GM23338 (cell line): ENCODE results near the gene OR1C1. TPM values are rescaled to one million over a fixed set of nuclear protein-coding genes. Genes with fewer than 3 reads are reported as not detected.

Source experiments
- ATAC-seq: fragments of 200-7000 bp; cut with Tn5 transposase; 3 replicates; pipeline ENCODE4 v1.9.1; 2020
- DNase-seq: peaks from one replicate; pipeline ENCODE4 v3.0.0-alpha.2; 2015; ENCODE audit warnings: low spot score
- H2AFZ ChIP-seq: fragments of 200-600 bp; sonication (generic); 2 replicates; pipeline ENCODE4 v1.8.0; 2016; ENCODE audit warnings: antibody characterized with exemption, mild to moderate bottlenecking, moderate library complexity
- H3F3A ChIP-seq: fragments of 200-600 bp; sonication (generic); replicated peaks from 2 replicates; pipeline ENCODE4 v1.8.0; 2017; ENCODE audit warnings: antibody characterized with exemption, mixed run types, low read depth
- H3K27ac ChIP-seq: fragments of 200-600 bp; sonication (generic); 2 replicates; pipeline ENCODE4 v1.6.1; 2016; ENCODE audit warnings: low read depth
- H3K27me3 ChIP-seq: fragments of 200-600 bp; sonication (generic); 2 replicates; pipeline ENCODE4 v1.8.0; 2016; ENCODE audit warnings: mild to moderate bottlenecking, mixed run types, moderate library complexity; ENCODE audit not compliant: insufficient read depth
- H3K36me3 ChIP-seq: fragments of 200-600 bp; sonication (generic); 2 replicates; pipeline ENCODE4 v1.8.0; 2016; ENCODE audit warnings: mild to moderate bottlenecking; ENCODE audit not compliant: insufficient read depth
- H3K4me1 ChIP-seq: fragments of 200-600 bp; sonication (generic); 2 replicates; pipeline ENCODE4 v1.8.0; 2016; ENCODE audit warnings: mild to moderate bottlenecking, moderate library complexity; ENCODE audit not compliant: insufficient read depth
- H3K4me2 ChIP-seq: fragments of 200-600 bp; sonication (generic); 2 replicates; pipeline ENCODE4 v1.7.1; 2017; ENCODE audit warnings: mixed run types
- H3K4me3 ChIP-seq: fragments of 200-600 bp; sonication (generic); 2 replicates; pipeline ENCODE4 v1.6.1; 2016; ENCODE audit warnings: mixed run types
- H3K79me2 ChIP-seq: fragments of 200-600 bp; sonication (generic); replicated peaks from 2 replicates; pipeline ENCODE4 v1.8.0; 2017; ENCODE audit warnings: mild to moderate bottlenecking; ENCODE audit not compliant: insufficient read depth
- H3K9me2 ChIP-seq: fragments of 200-600 bp; sonication (generic); 2 replicates; pipeline ENCODE4 v1.8.0; 2017; ENCODE audit not compliant: insufficient read depth
- H4K20me1 ChIP-seq: fragments of 200-600 bp; sonication (generic); replicated peaks from 2 replicates; pipeline ENCODE4 v1.8.0; 2017; ENCODE audit warnings: mild to moderate bottlenecking; ENCODE audit not compliant: insufficient read depth
- H3K27ac Mint-ChIP-seq: 2 replicates; pipeline ENCODE4 v1.8.0; 2020; ENCODE audit warnings: inconsistent platforms, mild to moderate bottlenecking, moderate library complexity, mixed read lengths
- H3K27me3 Mint-ChIP-seq: 3 replicates; pipeline ENCODE4 v1.8.0; 2022; ENCODE audit warnings: low read depth, mild to moderate bottlenecking, moderate library complexity, mixed read lengths, inconsistent platforms; ENCODE audit not compliant: insufficient read depth, poor library complexity
- H3K36me3 Mint-ChIP-seq: 3 replicates; pipeline ENCODE4 v1.8.0; 2021; ENCODE audit warnings: low read depth, mild to moderate bottlenecking, inconsistent platforms, moderate library complexity, mixed read lengths
- H3K4me1 Mint-ChIP-seq: 3 replicates; pipeline ENCODE4 v1.8.0; 2020; ENCODE audit warnings: mild to moderate bottlenecking, inconsistent platforms, mixed read lengths
- H3K4me3 Mint-ChIP-seq: 3 replicates; pipeline ENCODE4 v1.8.0; 2021; ENCODE audit warnings: moderate library complexity, mild to moderate bottlenecking, inconsistent platforms, mixed read lengths
- H3K9me3 Mint-ChIP-seq: 3 replicates; pipeline ENCODE4 v1.8.0; 2020; ENCODE audit warnings: moderate library complexity, mild to moderate bottlenecking, inconsistent platforms, mixed read lengths
- CREB1 ChIP-seq: fragments of 250-450 bp; sonication (Bioruptor Pico); IDR thresholded peaks from 2 replicates; pipeline ENCODE4 v1.5.0; 2020; ENCODE audit warnings: low read depth, mild to moderate bottlenecking, moderate library complexity
- CTCF ChIP-seq, 2 experiments: fragments of 200-600 bp in 1 of 2; sonication (generic) in 1 of 2; conservative IDR thresholded peaks; 2 replicates each; pipeline versions ENCODE4 v1.5.1 to v1.6.1; 2016 to 2017; ENCODE audit warnings: antibody characterized with exemption in 2 of 2, low read depth in 2 of 2, mild to moderate bottlenecking in 2 of 2, moderate library complexity in 1 of 2
- EZH2 ChIP-seq: fragments of 200-600 bp; sonication (generic); IDR thresholded peaks from one replicate; pipeline ENCODE4 v1.8.0; 2017; ENCODE audit warnings: antibody characterized with exemption, mild to moderate bottlenecking, low read depth; ENCODE audit not compliant: unreplicated experiment
- EZH2phosphoT487 ChIP-seq: fragments of 200-600 bp; sonication (generic); IDR thresholded peaks from one replicate; pipeline ENCODE4 v1.8.1; 2018; ENCODE audit warnings: antibody characterized with exemption; ENCODE audit not compliant: unreplicated experiment
- JUNB ChIP-seq: IDR thresholded peaks from one replicate; pipeline ENCODE4 v1.6.1; 2016; ENCODE audit warnings: antibody characterized with exemption; ENCODE audit not compliant: unreplicated experiment
- NANOG ChIP-seq: IDR thresholded peaks from 2 replicates; pipeline ENCODE4 v1.6.1; 2016; ENCODE audit warnings: antibody characterized with exemption, borderline replicate concordance
- POLR2AphosphoS5 ChIP-seq: IDR thresholded peaks from 2 replicates; pipeline ENCODE4 v1.6.1; 2016; ENCODE audit warnings: antibody characterized with exemption, low read depth
- REST ChIP-seq: IDR thresholded peaks from one replicate; pipeline ENCODE4 v1.6.1; 2018; ENCODE audit warnings: antibody characterized with exemption; ENCODE audit not compliant: unreplicated experiment
- STAT1 ChIP-seq: IDR thresholded peaks from one replicate; pipeline ENCODE4 v1.6.1; 2016; ENCODE audit warnings: antibody characterized with exemption; ENCODE audit not compliant: unreplicated experiment
- ZNF114 ChIP-seq: fragments of 250-450 bp; sonication (Bioruptor Pico); IDR thresholded peaks from 2 replicates; pipeline ENCODE4 v1.5.0; 2020; ENCODE audit warnings: mild to moderate bottlenecking, moderate library complexity
- ZNF331 ChIP-seq: fragments of 250-450 bp; sonication (Bioruptor Pico); IDR thresholded peaks from 2 replicates; pipeline ENCODE4 v1.5.0; 2020; ENCODE audit warnings: low read depth, mild to moderate bottlenecking, moderate library complexity
- polyA plus RNA-seq: library from polyadenylated mRNA; unstranded; fragments of >200 nt; fragmentation: Nextera tagmentation; extraction: Ambion mirVana; gene quantifications from 2 replicates; pipeline ENCODE4 v1.2.1, GENCODE V29; 2016
- total RNA-seq: library from RNA; depleted of rRNA; stranded (reverse); fragments of >200 nt; shearing (Covaris generic); gene quantifications from 2 replicates; pipeline ENCODE4 v1.2.3, GENCODE V29; 2014
- TF ChIP-seq, protein P1 (sequence below): IDR thresholded peaks from 2 replicates; pipeline ENCODE4 v1.6.1; 2016; ENCODE audit warnings: antibody characterized with exemption
- TF ChIP-seq, protein P2 (sequence below): fragments of 250-450 bp; sonication (Bioruptor Pico); IDR thresholded peaks from 2 replicates; pipeline ENCODE4 v1.5.0; 2020; ENCODE audit warnings: mild to moderate bottlenecking, moderate library complexity

Gene OR1C1
- total and polyA plus RNA-seq, 2 experiments from 2014 or later: 0.21 TPM; not detected in 1

- Histone ChIP-seq H3K4me1 (no peaks in the 10 kb centered on the region), H3K4me2 (no peak overlapping the region), H3K79me2 (no peaks in the 10 kb centered on the region), H4K20me1 (no peaks in the 10 kb centered on the region), H3K9me2 (no peaks in the 10 kb centered on the region), H3K27me3 (no peaks in the 10 kb centered on the region), H3K36me3 (no peaks in the 10 kb centered on the region), H3K27ac (no peak overlapping the region), H2AFZ (no peak overlapping the region), H3K4me3 (no peak overlapping the region), H3F3A (no peaks in the 10 kb centered on the region)
- H3K4me1 Mint-ChIP-seq: no peaks in the 10 kb centered on the region
- TF ChIP-seq ZNF331 (CRISPR knock-in tag) (no peak), STAT1 (no peak), REST (no peak), NANOG (no peak), EZH2 (no peak), POLR2AphosphoS5 (no peak), ZNF114 (no peak), CREB1 (CRISPR knock-in tag) (no peak), EZH2phosphoT487 (no peak), JUNB (no peak), CTCF (conservative IDR thresholded peaks at IDR 0.05; ENCODE audit: low read depth in 2 of 2) (no peak)
- TF ChIP-seq, protein P1, sequence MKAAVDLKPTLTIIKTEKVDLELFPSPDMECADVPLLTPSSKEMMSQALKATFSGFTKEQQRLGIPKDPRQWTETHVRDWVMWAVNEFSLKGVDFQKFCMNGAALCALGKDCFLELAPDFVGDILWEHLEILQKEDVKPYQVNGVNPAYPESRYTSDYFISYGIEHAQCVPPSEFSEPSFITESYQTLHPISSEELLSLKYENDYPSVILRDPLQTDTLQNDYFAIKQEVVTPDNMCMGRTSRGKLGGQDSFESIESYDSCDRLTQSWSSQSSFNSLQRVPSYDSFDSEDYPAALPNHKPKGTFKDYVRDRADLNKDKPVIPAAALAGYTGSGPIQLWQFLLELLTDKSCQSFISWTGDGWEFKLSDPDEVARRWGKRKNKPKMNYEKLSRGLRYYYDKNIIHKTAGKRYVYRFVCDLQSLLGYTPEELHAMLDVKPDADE: no peak
- TF ChIP-seq, protein P2, sequence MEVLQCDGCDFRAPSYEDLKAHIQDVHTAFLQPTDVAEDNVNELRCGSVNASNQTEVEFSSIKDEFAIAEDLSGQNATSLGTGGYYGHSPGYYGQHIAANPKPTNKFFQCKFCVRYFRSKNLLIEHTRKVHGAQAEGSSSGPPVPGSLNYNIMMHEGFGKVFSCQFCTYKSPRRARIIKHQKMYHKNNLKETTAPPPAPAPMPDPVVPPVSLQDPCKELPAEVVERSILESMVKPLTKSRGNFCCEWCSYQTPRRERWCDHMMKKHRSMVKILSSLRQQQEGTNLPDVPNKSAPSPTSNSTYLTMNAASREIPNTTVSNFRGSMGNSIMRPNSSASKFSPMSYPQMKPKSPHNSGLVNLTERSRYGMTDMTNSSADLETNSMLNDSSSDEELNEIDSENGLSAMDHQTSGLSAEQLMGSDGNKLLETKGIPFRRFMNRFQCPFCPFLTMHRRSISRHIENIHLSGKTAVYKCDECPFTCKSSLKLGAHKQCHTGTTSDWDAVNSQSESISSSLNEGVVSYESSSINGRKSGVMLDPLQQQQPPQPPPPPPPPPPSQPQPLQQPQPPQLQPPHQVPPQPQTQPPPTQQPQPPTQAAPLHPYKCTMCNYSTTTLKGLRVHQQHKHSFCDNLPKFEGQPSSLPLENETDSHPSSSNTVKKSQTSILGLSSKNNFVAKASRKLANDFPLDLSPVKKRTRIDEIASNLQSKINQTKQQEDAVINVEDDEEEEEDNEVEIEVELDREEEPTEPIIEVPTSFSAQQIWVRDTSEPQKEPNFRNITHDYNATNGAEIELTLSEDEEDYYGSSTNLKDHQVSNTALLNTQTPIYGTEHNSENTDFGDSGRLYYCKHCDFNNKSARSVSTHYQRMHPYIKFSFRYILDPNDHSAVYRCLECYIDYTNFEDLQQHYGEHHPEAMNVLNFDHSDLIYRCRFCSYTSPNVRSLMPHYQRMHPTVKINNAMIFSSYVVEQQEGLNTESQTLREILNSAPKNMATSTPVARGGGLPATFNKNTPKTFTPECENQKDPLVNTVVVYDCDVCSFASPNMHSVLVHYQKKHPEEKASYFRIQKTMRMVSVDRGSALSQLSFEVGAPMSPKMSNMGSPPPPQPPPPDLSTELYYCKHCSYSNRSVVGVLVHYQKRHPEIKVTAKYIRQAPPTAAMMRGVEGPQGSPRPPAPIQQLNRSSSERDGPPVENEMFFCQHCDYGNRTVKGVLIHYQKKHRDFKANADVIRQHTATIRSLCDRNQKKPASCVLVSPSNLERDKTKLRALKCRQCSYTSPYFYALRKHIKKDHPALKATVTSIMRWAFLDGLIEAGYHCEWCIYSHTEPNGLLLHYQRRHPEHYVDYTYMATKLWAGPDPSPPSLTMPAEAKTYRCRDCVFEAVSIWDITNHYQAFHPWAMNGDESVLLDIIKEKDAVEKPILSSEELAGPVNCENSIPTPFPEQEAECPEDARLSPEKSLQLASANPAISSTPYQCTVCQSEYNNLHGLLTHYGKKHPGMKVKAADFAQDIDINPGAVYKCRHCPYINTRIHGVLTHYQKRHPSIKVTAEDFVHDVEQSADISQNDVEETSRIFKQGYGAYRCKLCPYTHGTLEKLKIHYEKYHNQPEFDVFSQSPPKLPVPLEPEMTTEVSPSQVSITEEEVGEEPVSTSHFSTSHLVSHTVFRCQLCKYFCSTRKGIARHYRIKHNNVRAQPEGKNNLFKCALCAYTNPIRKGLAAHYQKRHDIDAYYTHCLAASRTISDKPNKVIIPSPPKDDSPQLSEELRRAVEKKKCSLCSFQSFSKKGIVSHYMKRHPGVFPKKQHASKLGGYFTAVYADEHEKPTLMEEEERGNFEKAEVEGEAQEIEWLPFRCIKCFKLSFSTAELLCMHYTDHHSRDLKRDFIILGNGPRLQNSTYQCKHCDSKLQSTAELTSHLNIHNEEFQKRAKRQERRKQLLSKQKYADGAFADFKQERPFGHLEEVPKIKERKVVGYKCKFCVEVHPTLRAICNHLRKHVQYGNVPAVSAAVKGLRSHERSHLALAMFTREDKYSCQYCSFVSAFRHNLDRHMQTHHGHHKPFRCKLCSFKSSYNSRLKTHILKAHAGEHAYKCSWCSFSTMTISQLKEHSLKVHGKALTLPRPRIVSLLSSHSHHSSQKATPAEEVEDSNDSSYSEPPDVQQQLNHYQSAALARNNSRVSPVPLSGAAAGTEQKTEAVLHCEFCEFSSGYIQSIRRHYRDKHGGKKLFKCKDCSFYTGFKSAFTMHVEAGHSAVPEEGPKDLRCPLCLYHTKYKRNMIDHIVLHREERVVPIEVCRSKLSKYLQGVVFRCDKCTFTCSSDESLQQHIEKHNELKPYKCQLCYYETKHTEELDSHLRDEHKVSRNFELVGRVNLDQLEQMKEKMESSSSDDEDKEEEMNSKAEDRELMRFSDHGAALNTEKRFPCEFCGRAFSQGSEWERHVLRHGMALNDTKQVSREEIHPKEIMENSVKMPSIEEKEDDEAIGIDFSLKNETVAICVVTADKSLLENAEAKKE: no peak
- H3K27ac Mint-ChIP-seq: no peak overlapping the region
- DNase-seq (no peak), ATAC-seq (no peak)
- H3K36me3 Mint-ChIP-seq: no peaks in the 10 kb centered on the region
- H3K27me3 Mint-ChIP-seq: no peaks in the 10 kb centered on the region
- peaks cover 55% of the 10 kb centered on the region for H3K9me3 Mint-ChIP-seq
- no peak overlapping the region for H3K4me3 Mint-ChIP-seq
Measured at GRCh38 chr1:247721222-247721621, 39.1 kb downstream of the OR1C1 start.
